Putamen (tissue), 1 donor: ENCODE measurements around the gene ARID3C.
A peak's percentile ranks its signal among the peaks of the same experiment; 100 is the strongest.

Experiments
- DNase-seq: peaks from one replicate; pipeline ENCODE4 v3.0.0-alpha.2; 2016; ENCODE audit warnings: low spot score

The ARID3C gene

GRCh38 chr9:34627716-34628655 lies 880 bp downstream of the ARID3C start:
- no peak for DNase-seq

- DNase-seq = no peak
These were observed 3.7 kb downstream of the ARID3C start for GRCh38 chr9:34625186-34625486.

- no peak for DNase-seq
These were observed 4.2 kb downstream of the ARID3C start for GRCh38 chr9:34624475-34625185.

GRCh38 chr9:34623374-34624235 lies 5.3 kb downstream of the ARID3C start:
- DNase-seq = no peak

GRCh38 chr9:34620061-34620994 lies 8.5 kb downstream of the ARID3C start, which contains the start of gene DCTN3:
Gene DCTN3 (minus strand): TSS chr9:34620495. CDS start chr9:34620464, 31 bp downstream.
- DNase-seq = peak; percentile 96

GRCh38 chr9:34615132-34615531 lies 13.7 kb downstream of the ARID3C start:
- DNase-seq = no peak

- DNase-seq = peak; percentile 77
These were observed 16.0 kb downstream of the ARID3C start for GRCh38 chr9:34612788-34613390.

GRCh38 chr9:34611811-34612787 lies 16.8 kb downstream of the ARID3C start, which contains the start of gene RPP25L:
Gene RPP25L (minus strand): TSS chr9:34612097. CDS start chr9:34611296, 801 bp downstream.
- peak; percentile 90 for DNase-seq

GRCh38 chr9:34611251-34611810 lies 17.5 kb downstream of the ARID3C start:
- no peak for DNase-seq

GRCh38 chr9:34610434-34611206 lies 18.2 kb downstream of the ARID3C start:
- no peak for DNase-seq

- no peak for DNase-seq
These were observed 21.5 kb downstream of the ARID3C start for GRCh38 chr9:34607331-34607730.

- no peak for DNase-seq
These were observed 22.0 kb downstream of the ARID3C start for GRCh38 chr9:34606905-34607304.

GRCh38 chr9:34606190-34606589 lies 22.7 kb downstream of the ARID3C start:
- DNase-seq = no peak

- DNase-seq = peak; percentile 64
These were observed 25.1 kb downstream of the ARID3C start for GRCh38 chr9:34603610-34604231.

- no peak for DNase-seq
These were observed 26.8 kb downstream of the ARID3C start for GRCh38 chr9:34601937-34602573.

GRCh38 chr9:34600908-34601307 lies 28.0 kb downstream of the ARID3C start:
- DNase-seq = no peak

GRCh38 chr9:34599546-34599945 lies 29.3 kb downstream of the ARID3C start:
- DNase-seq = no peak
